GM13976 (cell line): Measurements from ENCODE around the gene CRB3.
"Not testable (repeated sequence)": the region's sequence is repeated elsewhere in the genome, so short reads cannot be mapped to it uniquely, and the experiment has no call there.

Experiments used
- DNase-seq: peaks from one replicate; pipeline ENCODE4 v3.0.0; 2012; ENCODE audit warnings: low spot score
- CTCF ChIP-seq: IDR thresholded peaks from 2 replicates; pipeline ENCODE4 v1.5.1; 2012; ENCODE audit warnings: borderline replicate concordance, mild to moderate bottlenecking; ENCODE audit not compliant: insufficient read depth; ENCODE audit errors: extremely low read depth, missing control alignments, control extremely low read depth
- in situ Hi-C: fragments of 300-500 bp; cut with MboI; formaldehyde crosslinking; loops from one replicate; pipeline ENCODE4 v1.12.0; 2022; ENCODE audit warnings: low sequenced_read_pairs, mixed read lengths, inconsistent platforms; ENCODE audit not compliant: unreplicated experiment

The CRB3 gene

GRCh38 chr19:6425732-6426620 is 38.1 kb upstream of the CRB3 start:
- TF ChIP-seq CTCF: peak; percentile 11
- in situ Hi-C loops: no loop called here
- no peak for DNase-seq

- in situ Hi-C loops: no loop called here
- DNase-seq: no peak
- TF ChIP-seq CTCF: no peak
Observed at GRCh38 chr19:6427131-6427530, 36.9 kb upstream of the CRB3 start.

- in situ Hi-C loops, DNase-seq: not testable (repeated sequence)
Observed at GRCh38 chr19:6428692-6429418, 35.2 kb upstream of the CRB3 start.

- TF ChIP-seq CTCF: no peak
- in situ Hi-C loops: no loop called here
- DNase-seq: no peak
Observed at GRCh38 chr19:6429419-6430221, 34.5 kb upstream of the CRB3 start.

- in situ Hi-C loops: no loop called here
- TF ChIP-seq CTCF: no peak
- no peak for DNase-seq
Observed at GRCh38 chr19:6431891-6432290, 32.2 kb upstream of the CRB3 start.

GRCh38 chr19:6433165-6433564 is 30.9 kb upstream of the CRB3 start:
- no peak for TF ChIP-seq CTCF
- DNase-seq: no peak
- in situ Hi-C loops: no loop called here
